NCI-H82 (cell line): ENCODE measurements around the gene CUL3.
A peak's percentile ranks its signal among the peaks of the same experiment; 100 is the strongest.

Source experiments
- DNase-seq: peaks from one replicate; lab custom pipeline; 2025; lab: John Stamatoyannopoulos, UW

Gene CUL3

DNA sequence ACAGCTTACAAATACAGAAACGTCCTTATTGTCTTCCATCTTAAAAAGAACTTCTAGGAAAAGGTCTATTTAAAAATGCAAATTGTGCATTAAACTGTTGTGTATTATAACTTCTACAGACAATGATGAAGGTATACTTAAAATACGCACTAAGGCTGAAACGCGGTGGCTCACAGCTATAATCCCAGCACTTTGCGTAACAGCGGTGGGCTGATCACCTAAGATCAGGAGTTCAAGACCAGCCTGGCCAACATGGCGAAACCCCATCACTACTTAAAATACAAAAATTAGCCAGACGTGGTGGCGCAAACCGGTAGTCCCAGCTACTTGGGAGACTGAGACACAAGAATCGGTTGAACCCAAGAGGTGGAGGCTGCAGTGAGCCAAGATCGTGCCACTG, 4.9 kb downstream of the CUL3 start:
- no peak for DNase-seq

DNA sequence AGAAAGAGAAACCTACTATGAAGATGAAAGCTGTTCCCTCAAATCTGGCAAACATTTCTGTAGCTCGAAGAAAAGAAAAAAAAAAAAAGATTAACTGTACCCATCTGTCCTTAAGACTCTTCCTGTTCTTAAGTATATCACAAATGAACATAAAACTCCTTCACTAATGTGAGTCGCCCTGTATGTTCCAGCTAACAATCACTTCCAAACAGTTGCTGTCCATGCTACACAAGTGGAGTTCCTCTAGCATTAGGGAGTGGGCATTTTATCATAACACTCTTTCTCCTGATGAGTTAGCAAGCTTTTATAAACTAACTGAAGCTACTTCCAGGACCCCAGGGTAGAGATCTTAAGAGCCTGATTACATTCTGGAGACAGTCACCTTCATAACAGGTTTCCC, 5.8 kb downstream of the CUL3 start:
- DNase-seq = peak; percentile 28

DNA sequence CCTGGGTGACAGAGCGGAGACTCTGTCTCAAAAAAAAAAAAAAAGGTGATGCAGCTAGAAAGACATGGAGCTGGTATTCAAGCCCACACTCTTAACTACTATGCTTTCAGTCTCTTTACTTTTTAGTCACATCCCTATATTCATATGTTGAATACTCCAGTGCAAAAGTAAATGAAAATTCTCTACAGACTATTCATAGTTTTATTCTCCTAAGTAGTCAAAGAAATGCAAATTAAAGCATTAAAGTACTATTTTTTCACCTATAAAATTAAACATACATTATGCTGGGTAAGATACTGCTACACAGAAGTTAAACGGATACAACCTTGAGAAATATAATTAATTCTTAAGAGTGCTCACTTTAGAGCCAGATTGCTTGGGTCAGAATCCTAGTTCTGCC, 7.6 kb downstream of the CUL3 start:
- DNase-seq = no peak

DNA sequence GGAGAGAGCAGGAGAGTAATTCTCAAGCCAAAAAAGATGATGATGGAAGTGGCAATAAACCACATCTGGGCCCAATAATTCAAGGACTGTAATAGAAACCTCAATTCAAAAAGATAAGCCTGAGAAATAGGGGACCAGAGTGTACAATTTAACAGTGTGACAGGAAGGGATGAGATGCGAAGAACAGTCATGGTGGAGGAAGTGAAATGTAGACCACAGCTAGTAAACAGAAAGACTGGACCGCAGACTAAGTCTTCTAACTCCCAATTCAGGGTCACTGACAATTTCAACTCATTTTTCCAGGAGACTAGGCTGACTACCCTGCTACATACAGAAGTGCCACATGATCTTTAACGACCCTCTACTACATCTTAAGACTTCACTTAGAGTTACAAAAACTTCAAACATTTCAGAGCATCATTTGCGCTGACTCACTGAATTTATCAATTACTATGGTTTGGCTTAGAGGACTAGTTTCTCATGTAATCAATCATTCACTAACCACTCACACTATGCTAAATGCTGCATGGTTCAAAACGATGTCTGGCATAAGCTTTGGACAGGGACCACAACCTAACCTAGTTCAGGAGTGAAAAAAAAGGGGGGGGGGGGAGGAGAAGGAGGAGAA, 9.0 kb downstream of the CUL3 start:
- no peak for DNase-seq

DNA sequence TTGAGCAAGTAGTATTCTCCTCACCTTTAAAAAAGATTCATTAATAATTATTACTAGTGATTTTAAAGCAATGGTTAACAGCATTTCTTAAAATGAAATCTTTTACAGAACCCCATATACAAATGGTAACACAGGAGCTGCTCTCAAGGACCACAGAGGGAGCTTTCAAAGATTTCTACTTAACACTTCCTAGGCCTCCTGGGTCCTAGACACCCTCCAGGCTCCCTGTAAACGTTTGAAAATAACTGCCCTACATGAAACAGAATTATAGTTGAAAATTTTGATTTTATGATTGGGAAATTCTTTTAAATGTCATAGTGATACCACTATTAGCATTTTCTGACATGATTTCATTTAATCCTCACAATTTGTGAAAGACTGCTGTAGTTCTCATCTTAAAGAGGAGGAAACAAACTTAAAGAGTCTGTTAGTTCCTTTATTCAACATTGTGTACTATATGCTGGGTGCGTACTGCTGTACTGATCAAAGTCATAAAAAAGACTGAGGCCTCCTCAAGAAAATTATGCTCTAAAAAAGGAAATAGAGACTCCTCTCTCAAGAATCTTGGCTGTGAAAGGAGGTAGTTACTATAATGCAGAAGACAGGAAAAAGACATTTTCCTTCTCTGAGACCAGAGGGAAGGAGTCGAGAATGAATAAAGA, 10.6 kb downstream of the CUL3 start:
- DNase-seq = no peak

DNA sequence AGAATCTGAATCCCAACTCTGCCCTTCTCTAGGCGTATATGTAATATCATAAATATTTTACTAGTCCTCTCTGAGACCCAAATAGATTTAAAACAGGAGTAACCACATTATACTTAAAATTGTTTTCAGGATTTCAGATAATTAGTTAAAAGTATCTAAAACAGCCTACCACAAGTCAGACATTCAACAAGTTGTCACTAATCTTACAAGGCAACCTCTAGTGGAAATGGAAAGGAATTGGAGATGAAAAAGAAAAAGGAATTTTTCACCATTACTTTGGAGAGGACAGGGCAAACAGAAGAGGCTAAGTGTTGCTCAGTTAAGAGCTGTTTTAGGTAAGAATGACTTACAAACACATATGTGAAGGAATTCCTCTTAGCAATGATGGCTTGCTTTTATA, 11.4 kb downstream of the CUL3 start:
- no peak for DNase-seq

GRCh38 chr2:224572338-224572737, 12.8 kb downstream of the CUL3 start:
- no peak for DNase-seq

DNA sequence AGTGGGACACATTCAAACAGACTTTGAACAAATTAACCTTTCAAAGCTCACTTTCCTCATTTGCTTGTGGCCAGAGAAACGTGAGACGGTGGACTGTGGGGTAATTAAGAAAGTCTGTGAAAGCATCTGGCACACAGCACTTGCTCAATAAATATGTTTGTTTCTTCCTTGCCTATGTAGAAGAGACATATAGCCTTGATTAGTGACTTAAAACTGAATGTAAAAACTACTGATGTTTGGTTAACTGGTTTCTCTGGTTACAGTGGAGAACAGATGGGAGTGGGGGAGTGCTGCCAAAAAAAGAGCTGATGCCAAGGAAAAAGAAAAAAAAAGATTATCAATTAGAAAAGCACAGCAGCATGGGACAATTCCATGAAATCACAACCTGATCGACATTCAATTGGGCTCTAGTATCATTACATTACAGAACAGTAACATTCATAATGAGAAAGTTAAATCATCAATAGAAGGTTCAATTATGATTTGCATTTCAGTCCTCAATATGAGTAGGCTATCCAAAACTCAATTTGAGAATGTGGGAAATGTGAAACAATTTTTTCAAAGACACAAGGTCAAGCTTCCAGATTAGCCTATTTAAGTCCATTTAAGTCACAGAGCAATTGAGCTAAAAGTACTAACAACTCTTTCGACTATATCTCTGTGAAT, 14.7 kb downstream of the CUL3 start:
- DNase-seq = peak; percentile 10

DNA sequence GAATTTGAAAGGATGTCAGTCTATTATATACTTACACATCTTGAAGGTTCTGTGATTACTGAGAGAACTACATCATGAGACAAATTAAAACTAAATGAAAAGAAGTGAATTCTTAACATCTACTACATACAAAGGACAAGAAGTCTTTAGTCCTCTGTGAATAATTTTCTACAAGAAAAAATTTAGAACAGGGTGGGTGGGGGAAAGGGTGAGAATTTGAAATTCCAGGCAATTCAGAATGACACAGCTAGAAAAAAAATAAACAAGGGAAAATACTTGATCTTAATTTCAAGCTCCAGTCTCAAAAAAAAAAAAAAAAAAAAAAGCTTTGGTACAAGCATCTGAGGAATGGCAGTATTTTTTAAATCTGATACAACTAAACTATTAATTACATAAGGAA, 15.5 kb downstream of the CUL3 start:
- DNase-seq = no peak

GRCh38 chr2:224565452-224566035, 19.6 kb downstream of the CUL3 start:
- no peak for DNase-seq

- no peak for DNase-seq
Measured at GRCh38 chr2:224563537-224563936, 21.6 kb downstream of the CUL3 start.

DNA sequence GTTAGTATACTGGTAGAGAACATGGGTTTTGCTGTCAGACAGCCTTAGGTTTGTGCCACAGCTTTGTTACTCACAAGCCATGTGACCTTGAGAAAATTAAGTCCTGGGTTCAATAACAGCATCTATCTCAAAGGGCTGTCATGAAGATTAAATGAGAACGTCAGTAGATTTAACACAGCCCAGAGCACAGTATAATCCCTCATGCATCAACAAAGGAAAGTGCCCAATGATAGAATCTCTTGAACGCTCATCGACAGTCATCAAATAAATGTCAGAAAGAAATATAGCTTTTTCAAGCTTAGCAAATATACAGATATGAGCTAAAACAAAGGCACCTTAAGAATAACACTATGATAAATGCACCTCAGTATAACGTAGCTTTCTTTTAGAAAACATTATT, 22.3 kb downstream of the CUL3 start:
- DNase-seq = peak; percentile 16

DNA sequence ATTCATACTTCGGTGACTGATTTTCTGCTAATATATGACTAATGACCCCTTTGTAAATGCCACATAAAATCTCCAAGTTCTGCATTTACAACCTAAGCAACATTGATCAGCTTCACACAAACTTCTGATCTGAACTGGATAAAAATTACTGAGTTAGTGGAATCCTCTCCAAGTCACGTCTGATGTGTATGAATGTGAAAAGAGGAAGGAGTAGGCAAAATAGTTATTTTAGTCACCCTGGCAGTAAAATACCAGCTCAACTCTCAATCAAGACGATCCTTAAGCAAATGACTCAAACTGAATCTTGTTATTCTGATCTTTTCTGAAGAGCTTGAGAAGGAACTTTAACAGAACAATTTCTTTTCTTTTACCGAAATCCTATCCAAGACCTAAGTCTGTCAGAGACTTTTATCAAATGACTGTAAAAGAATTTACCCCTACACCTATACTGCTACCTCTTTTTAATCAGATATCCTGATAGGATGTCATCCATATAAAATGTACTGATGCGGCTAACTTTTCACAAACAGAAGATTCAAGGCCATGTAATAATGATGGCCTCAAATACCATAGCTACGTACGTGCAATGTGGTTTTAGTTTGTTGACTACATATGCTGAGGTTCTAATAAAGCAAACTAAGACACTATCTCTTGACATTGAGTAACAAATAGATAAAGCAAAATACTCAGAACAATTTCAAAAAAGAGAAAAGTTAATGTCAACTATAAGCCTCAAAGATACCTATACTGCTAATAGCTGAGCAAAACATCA, 23.7 kb downstream of the CUL3 start:
- no peak for DNase-seq

DNA sequence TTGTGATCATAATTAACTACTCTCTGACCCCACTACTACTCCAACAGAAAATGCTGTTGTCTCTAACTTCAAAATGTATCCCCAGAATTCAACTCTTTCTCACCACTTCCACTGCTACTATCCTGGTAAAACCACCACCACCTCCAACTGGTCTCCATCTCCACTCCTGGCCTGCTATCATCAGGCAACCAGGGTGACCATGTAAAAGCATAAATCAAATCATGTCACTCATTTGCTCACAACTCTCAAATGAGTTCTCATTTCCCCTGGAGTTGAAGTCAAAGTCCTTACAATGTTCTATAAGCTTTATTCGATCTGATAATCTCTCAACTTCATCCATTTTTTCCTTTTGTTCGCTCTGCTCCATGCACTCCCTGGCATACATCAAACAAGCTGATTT, 24.6 kb downstream of the CUL3 start:
- no peak for DNase-seq

- no peak for DNase-seq
Measured at GRCh38 chr2:224557610-224558009, 27.6 kb downstream of the CUL3 start.

GRCh38 chr2:224556381-224556780, 28.8 kb downstream of the CUL3 start:
- no peak for DNase-seq

DNA sequence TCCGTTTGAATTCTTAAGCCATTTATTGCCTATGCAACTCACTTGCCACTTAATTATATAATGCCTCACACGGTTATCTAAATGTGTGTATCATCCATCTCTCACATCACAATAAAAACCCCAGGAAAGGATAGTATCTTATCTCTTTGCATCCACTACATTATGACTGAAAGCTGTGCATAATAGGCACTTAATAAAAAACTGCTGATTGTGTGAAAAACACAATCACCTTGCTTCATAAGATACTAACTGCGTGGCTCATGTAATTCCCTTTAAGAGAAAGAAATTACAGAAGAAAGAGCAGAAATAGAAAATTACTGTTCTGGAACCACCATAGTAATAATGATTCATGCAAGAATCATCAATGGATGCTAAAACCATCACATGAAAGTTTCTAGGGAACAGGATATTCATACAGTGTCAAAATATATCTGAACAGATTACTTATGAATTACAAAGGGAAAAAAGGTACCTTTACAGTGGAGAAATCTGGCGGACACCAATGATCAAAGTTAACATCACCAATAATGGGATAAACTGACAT, 29.3 kb downstream of the CUL3 start:
- no peak for DNase-seq

- DNase-seq = no peak
Measured at GRCh38 chr2:224552771-224553170, 32.4 kb downstream of the CUL3 start.

DNA sequence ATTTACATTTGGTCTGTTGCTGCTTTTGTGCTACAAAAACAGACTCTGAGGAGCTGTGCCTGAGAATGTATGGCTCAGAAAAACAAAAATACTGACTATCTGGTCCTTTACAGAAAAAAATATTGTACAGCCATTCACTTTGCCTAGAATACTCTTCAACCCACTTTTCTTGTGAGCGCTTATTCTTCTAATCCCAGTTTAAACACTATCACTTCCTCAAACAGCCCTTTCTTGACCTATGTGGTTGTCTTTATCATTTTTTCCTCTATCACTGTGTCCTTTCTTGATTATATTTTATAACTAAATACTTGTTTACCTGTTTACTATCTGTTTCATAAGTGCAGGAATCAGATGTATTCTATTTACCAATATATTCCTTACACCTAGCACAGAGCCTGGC, 33.5 kb downstream of the CUL3 start:
- DNase-seq = no peak

GRCh38 chr2:224546926-224547325, 38.2 kb downstream of the CUL3 start:
- no peak for DNase-seq

GRCh38 chr2:224545884-224546644, 39.1 kb downstream of the CUL3 start:
- DNase-seq = no peak
